Adrenal gland (tissue), 5 donors: Measurements from ENCODE around the gene CTTN.

ENCODE experiments used
- POLR2A ChIP-seq, 2 donors: fragments of 450-650 bp; IDR thresholded peaks; one replicate each; pipeline ENCODE4 v1.6.1; 2017; ENCODE audit warnings: antibody characterized with exemption in 2 of 2, mild to moderate bottlenecking in 2 of 2, moderate library complexity in 1 of 2
- TF ChIP-seq, protein P1 (sequence below), 6 experiments: fragments of 450-650 bp in 4 of 6; fragments of 200-600 bp in 2 of 6; sonication (generic) in 1 of 6; IDR thresholded peaks; 1 replicate in 5 of 6; 2 replicates in 1 of 6; pipeline versions ENCODE4 v1.5.1 to v1.8.0; 2016 to 2021; ENCODE audit warnings: antibody characterized with exemption in 6 of 6, mild to moderate bottlenecking in 2 of 6, moderate library complexity in 1 of 6
- donor health status: DM: no; HTN: no; CAD: no.

DNA sequence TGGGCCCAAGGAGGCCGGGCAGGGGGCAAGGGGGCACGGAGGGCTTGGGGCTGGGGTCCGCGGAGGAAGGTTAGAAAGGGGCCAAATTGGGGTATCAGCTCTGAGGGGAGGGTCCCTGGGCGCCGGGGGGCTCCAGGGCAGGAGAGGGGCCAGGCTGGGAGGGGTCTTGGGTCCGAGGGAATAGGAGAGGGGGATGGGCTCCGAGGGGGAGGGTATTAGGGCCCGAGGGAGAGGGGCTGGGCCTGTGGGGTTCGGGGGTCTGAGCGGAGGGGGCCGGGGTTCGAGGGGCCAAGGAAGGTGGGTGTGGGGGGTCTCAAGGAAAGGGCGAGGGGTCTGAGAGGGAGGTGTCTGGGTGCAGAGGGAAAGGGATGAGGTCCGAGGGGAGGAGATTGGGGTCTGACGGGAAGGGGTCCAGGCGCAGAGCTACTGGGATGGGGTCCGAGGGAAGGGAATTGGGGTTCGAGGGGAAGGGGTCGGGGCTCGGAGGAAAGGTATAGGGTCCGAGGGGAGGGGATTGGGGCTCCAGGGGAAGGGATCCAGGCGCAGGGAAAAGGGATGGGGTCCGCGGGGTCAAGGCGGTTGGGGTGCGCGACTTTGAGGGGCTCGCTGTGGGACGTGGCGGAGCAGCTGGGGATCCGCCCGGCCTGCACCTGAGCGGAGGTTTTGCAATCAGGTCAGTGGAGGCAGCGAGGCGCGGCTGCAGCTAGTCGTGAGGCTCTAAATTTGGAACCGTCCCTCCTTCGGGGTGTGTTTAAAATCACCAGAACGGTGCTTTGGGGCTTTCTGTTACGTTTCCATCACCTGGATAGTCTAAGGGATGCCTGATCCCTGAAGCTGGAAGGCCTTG is 728 bp downstream of the CTTN start:
- TF ChIP-seq POLR2A (IDR thresholded peaks at IDR 0.05): no peak
- TF ChIP-seq, protein P1, sequence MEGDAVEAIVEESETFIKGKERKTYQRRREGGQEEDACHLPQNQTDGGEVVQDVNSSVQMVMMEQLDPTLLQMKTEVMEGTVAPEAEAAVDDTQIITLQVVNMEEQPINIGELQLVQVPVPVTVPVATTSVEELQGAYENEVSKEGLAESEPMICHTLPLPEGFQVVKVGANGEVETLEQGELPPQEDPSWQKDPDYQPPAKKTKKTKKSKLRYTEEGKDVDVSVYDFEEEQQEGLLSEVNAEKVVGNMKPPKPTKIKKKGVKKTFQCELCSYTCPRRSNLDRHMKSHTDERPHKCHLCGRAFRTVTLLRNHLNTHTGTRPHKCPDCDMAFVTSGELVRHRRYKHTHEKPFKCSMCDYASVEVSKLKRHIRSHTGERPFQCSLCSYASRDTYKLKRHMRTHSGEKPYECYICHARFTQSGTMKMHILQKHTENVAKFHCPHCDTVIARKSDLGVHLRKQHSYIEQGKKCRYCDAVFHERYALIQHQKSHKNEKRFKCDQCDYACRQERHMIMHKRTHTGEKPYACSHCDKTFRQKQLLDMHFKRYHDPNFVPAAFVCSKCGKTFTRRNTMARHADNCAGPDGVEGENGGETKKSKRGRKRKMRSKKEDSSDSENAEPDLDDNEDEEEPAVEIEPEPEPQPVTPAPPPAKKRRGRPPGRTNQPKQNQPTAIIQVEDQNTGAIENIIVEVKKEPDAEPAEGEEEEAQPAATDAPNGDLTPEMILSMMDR (IDR thresholded peaks at IDR 0.05): no peak
